ENCODE measurements around the gene DGKH.

The DGKH gene

GRCh38 chr13:42259515-42259914 lies 211.1 kb downstream of the DGKH start:
- no peak for DNase-seq (ENCODE audit: low spot score)
- no peak overlapping the region for H3K4me3 ChIP-seq (ENCODE audit: severe bottlenecking)
- H3K27ac ChIP-seq (ENCODE audit: poor library complexity, severe bottlenecking): no peak overlapping the region
- no peaks in the 10 kb centered on the region for H3K9me3 ChIP-seq (ENCODE audit: severe bottlenecking)
- no peak for ATAC-seq (ENCODE audit: low read depth)
- no peaks in the 10 kb centered on the region for H3K4me1 ChIP-seq (ENCODE audit: insufficient read depth, poor library complexity, severe bottlenecking)
- no peaks in the 10 kb centered on the region for H3K27me3 ChIP-seq (ENCODE audit: insufficient read depth, poor library complexity, severe bottlenecking)
- H3K36me3 ChIP-seq (ENCODE audit: low read depth): no peaks in the 10 kb centered on the region
- TF ChIP-seq, protein P1, sequence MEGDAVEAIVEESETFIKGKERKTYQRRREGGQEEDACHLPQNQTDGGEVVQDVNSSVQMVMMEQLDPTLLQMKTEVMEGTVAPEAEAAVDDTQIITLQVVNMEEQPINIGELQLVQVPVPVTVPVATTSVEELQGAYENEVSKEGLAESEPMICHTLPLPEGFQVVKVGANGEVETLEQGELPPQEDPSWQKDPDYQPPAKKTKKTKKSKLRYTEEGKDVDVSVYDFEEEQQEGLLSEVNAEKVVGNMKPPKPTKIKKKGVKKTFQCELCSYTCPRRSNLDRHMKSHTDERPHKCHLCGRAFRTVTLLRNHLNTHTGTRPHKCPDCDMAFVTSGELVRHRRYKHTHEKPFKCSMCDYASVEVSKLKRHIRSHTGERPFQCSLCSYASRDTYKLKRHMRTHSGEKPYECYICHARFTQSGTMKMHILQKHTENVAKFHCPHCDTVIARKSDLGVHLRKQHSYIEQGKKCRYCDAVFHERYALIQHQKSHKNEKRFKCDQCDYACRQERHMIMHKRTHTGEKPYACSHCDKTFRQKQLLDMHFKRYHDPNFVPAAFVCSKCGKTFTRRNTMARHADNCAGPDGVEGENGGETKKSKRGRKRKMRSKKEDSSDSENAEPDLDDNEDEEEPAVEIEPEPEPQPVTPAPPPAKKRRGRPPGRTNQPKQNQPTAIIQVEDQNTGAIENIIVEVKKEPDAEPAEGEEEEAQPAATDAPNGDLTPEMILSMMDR (IDR thresholded peaks at IDR 0.05; ENCODE audit: poor library complexity, severe bottlenecking): no peak

DNA sequence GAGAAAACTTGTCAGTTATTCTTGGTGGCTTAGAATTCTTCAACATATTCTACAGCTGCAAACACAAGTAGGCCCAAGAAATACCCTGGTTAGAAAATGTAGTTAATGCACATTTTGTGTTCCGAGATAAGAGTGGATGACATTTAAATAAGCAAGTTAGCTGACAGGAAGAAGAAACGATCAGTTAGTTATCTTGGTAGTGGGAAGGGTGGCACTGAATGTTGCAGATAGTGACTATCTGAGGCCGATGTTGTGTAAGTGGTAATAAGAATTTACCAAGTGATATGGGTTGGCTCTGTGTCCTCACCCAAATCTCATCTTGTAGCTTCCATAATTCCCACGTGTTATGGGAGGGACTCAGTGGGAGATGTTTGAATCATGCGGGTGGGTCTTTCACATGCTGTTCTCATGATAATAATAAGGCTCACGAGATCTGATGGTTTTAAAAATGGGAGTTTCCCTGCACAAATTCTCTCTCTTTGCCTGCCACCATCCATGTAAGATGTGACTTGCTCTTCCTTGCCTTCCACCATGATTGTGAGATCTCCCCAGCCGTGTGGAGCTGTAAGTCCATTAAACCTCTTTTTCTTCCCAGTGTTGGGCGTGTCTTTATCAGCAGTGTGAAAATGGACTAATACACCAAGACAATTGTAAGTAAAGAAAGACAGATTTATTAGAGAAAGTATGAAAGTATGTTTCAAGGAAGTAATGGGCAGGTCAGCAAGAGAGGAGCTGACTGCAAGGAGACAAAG lies 212.6 kb downstream of the DGKH start:
- Histone ChIP-seq H3K27ac (ENCODE audit: poor library complexity, severe bottlenecking) (no peak overlapping the region), H3K4me3 (ENCODE audit: severe bottlenecking) (no peak overlapping the region), H3K4me1 (ENCODE audit: insufficient read depth, poor library complexity, severe bottlenecking) (no peaks in the 10 kb centered on the region), H3K9me3 (ENCODE audit: severe bottlenecking) (no peaks in the 10 kb centered on the region), H3K27me3 (ENCODE audit: insufficient read depth, poor library complexity, severe bottlenecking) (no peaks in the 10 kb centered on the region), H3K36me3 (ENCODE audit: low read depth) (no peaks in the 10 kb centered on the region)
- DNase-seq (ENCODE audit: low spot score) (no peak), ATAC-seq (ENCODE audit: low read depth) (no peak)
- TF ChIP-seq, protein P1 (IDR thresholded peaks at IDR 0.05; ENCODE audit: poor library complexity, severe bottlenecking): no peak

GRCh38 chr13:42266473-42266872 lies 218.0 kb downstream of the DGKH start:
- Histone ChIP-seq H3K4me1 (ENCODE audit: insufficient read depth, poor library complexity, severe bottlenecking) (no peaks in the 10 kb centered on the region), H3K9me3 (ENCODE audit: severe bottlenecking) (no peaks in the 10 kb centered on the region), H3K27ac (ENCODE audit: poor library complexity, severe bottlenecking) (no peak overlapping the region), H3K4me3 (ENCODE audit: severe bottlenecking) (no peak overlapping the region), H3K27me3 (ENCODE audit: insufficient read depth, poor library complexity, severe bottlenecking) (no peaks in the 10 kb centered on the region), H3K36me3 (ENCODE audit: low read depth) (no peaks in the 10 kb centered on the region)
- TF ChIP-seq, protein P1 (IDR thresholded peaks at IDR 0.05; ENCODE audit: poor library complexity, severe bottlenecking): no peak
- ATAC-seq (ENCODE audit: low read depth) (no peak), DNase-seq (ENCODE audit: low spot score) (no peak)

- H3K9me3 ChIP-seq (ENCODE audit: severe bottlenecking): no peaks in the 10 kb centered on the region
- no peaks in the 10 kb centered on the region for H3K27me3 ChIP-seq (ENCODE audit: insufficient read depth, poor library complexity, severe bottlenecking)
- H3K4me3 ChIP-seq (ENCODE audit: severe bottlenecking): no peak overlapping the region
- TF ChIP-seq, protein P1 (IDR thresholded peaks at IDR 0.05; ENCODE audit: poor library complexity, severe bottlenecking): no peak
- no peaks in the 10 kb centered on the region; the same call in 1 of the 2 replicates for H3K36me3 ChIP-seq (ENCODE audit: low read depth)
- H3K27ac ChIP-seq (ENCODE audit: poor library complexity, severe bottlenecking): no peak overlapping the region
- ATAC-seq (ENCODE audit: low read depth): no peak
- peaks cover 10% of the 10 kb centered on the region for H3K4me1 ChIP-seq (ENCODE audit: insufficient read depth, poor library complexity, severe bottlenecking)
- DNase-seq (ENCODE audit: low spot score): no peak
Measured at GRCh38 chr13:42270160-42270856, 221.9 kb downstream of the DGKH start.

- peak overlapping the region; percentile 85 for H3K4me3 ChIP-seq (ENCODE audit: severe bottlenecking)
- no peaks in the 10 kb centered on the region for H3K27me3 ChIP-seq (ENCODE audit: insufficient read depth, poor library complexity, severe bottlenecking)
- no peak for DNase-seq (ENCODE audit: low spot score)
- TF ChIP-seq, protein P1 (IDR thresholded peaks at IDR 0.05; ENCODE audit: poor library complexity, severe bottlenecking): no peak
- ATAC-seq (ENCODE audit: low read depth): no peak
- H3K9me3 ChIP-seq (ENCODE audit: severe bottlenecking): no peaks in the 10 kb centered on the region
- no peaks in the 10 kb centered on the region; the same call in 1 of the 2 replicates for H3K36me3 ChIP-seq (ENCODE audit: low read depth)
- H3K4me1 ChIP-seq (ENCODE audit: insufficient read depth, poor library complexity, severe bottlenecking): peaks cover 10% of the 10 kb centered on the region
- H3K27ac ChIP-seq (ENCODE audit: poor library complexity, severe bottlenecking): peak overlapping the region; percentile 58
Measured at GRCh38 chr13:42270857-42271215, 222.4 kb downstream of the DGKH start.

Data from RWPE2 (cell line).